ENCODE results near the gene ANXA11.
"Not testable (repeated sequence)": the region's sequence is repeated elsewhere in the genome, so short reads cannot be mapped to it uniquely, and the experiment has no call there.

Gene ANXA11

DNA sequence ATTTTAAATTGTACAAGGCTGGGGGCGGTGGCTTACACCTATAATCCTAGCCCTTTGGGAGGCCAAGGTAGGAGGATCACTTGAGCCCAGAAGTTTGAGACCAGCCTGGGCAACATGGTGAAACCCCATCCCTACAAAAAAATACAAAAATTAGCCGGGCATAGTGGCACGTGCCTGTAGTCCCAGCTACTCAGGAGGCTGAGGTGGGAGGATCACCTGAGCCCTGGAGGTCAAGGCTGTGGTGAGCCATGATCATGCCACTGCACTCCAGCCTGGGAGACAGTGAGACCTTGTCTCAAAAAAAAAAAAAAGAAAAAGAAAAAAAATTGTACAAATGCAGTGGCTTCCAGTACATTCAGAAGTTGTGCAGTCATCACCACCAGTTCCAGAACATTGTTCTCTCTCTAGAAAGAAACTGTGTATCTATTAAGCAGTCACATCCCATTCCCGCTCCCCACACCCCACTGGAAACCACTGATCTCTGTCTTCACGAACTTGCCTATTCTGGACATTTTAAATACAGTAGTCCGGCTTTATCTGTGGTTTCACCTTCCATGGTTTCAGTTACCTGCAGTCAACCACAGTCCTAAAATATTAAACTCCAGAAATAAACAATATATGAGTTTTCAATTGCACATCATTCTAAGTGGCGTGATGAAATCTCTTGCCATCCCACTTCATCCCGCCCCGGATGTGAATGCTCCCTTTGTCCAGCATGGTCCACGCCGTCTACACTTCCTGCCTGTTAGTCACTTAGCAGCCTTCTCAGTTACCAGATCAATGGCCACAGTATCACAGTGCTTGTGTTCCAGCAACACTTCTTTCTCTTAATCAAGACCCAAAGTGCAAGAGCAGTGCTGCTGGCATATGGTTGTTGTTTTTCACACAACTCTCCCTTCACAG lies 59.7 kb downstream of the ANXA11 start:
- not testable (repeated sequence) for DNase-seq (ENCODE audit: low spot score)

GRCh38 chr10:80144696-80145131 lies 60.6 kb downstream of the ANXA11 start:
- DNase-seq (ENCODE audit: low spot score), result no peak

GRCh38 chr10:80144067-80144695 lies 61.2 kb downstream of the ANXA11 start:
- no peak for DNase-seq (ENCODE audit: low spot score)

- DNase-seq (ENCODE audit: low spot score), result no peak
These were observed 63.5 kb downstream of the ANXA11 start for GRCh38 chr10:80141696-80142460.

- DNase-seq (ENCODE audit: low spot score), result no peak
These were observed 65.1 kb downstream of the ANXA11 start for GRCh38 chr10:80140251-80140650.

DNA sequence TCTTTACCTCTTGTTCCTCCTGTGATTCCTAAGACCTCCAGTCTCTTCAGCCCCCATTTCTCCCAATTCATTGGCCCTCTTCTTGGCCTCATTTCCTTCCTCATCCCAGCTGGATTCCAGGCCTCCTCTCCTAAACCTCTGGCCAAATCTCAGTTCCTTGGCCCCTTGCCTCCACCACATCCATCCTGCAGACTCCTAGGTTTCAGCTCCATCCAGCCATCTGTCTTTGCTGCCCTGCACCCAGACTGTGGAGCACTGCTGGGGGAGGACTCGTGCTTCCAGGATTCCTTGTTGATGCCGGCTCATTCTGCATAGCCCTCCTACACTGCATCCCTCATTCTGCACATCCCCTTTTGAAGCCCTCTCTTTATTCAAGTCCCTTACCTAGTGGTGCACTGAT lies 66.1 kb downstream of the ANXA11 start:
- no peak for DNase-seq (ENCODE audit: low spot score)

DNA sequence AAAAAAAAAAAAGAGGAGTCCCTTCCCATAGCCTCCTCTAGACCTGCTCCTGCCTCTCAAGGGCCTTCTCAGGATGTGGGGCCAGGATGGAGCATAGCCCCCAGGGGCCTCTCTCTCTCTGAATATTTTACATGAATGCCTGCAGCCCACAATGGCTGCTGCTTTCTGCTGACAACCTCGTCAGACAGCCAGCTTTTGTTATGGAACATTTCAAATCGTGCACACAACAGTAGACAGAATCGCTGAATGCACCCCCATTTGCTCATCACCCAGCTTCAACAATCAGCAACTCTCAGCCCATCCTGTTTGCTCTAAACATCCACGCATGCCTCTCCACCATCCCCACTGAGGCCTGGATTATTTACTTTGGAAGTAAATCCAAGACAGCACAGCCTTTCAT lies 67.4 kb downstream of the ANXA11 start:
- no peak for DNase-seq (ENCODE audit: low spot score)

DNA sequence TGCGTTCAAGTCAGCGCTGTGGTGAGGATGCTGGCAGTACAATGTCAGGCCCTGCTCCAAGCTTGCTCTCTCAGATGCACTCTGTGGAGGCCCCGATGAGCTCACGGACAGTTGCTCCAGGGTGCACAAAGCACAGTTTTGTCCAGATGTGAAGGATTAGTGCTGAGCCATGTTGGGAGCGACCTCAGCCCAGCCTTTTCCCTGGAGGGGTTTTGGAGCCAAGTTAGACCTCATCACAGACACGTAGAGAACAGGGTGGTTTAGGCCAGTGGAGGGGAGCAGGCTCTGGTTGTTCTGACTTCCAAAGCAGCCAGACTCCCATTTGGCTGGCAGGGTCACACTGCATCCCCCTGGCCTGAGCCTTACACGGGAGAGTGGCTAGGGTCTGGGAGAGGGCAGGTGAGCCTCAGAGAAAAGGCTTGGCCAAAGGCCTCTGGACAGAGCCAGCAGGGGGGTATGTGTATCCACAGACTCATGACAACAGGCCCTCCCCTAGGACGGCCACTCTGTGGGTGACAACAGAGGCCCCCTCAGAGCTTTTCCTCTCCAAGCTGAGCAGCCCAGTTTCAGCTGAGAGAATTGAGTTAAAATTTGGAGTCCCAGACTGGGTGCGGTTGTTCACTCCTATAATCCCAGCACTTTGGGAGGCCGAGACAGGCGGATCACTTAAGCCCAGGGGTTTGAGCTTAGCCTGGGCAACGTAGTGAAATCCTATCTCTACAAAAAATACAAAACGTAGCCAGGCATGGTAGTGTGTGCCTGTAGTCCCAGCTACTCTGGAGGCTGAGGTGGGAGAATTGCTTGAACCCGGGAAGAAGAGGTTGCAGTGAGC lies 68.1 kb downstream of the ANXA11 start:
- no peak for DNase-seq (ENCODE audit: low spot score)

- DNase-seq (ENCODE audit: low spot score), result no peak
These were observed 69.2 kb downstream of the ANXA11 start for GRCh38 chr10:80136134-80136571.

- DNase-seq (ENCODE audit: low spot score), result not testable (repeated sequence)
These were observed 71.7 kb downstream of the ANXA11 start for GRCh38 chr10:80133687-80134086.

DNA sequence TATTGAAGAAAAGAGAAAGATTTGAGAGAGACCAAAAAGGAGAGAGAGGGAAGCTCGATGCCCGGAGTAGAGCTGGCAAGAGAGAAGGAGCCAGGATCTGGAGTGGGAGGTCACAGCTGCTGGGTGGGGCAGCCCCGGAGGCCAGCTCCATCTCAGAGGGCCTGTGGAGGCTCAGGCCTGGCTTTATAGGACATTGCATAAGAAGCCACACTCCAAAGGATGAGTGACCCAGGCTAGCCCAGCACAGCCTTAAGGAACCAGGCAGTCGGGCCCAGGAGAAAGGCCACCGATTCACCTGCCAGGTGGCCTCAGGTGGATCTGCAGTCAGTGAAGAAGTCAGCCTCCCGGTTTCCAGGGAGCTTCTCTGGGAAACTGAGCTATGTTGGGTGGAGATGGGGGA lies 72.1 kb downstream of the ANXA11 start:
- no peak for DNase-seq (ENCODE audit: low spot score)

- DNase-seq (ENCODE audit: low spot score), result no peak
These were observed 72.8 kb downstream of the ANXA11 start, which contains the start of gene PLAC9 for GRCh38 chr10:80132299-80133139. Gene PLAC9 (plus strand): TSS chr10:80132730. CDS start chr10:80132763, 33 bp downstream.

- DNase-seq (ENCODE audit: low spot score), result no peak
These were observed 73.8 kb downstream of the ANXA11 start for GRCh38 chr10:80131499-80131901.

DNA sequence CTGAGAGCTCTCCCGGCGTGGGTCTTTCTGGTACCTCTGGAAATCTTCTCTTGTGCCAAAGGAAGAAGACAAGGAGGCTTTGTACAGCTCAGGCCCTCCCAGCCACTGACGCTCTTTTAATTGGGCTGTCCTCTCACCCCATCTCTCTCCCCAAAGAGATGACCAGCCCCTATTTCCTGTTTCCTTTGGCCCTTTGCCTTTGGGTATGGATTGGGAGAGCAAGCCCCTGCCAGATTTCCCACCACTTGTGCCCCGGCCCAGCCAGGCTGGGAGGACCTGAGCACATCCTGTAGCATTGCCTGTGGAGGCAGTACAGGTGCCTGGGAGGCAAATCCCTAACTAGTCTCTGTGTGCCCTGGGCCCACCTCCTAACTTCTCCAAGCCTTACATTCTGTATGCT lies 78.5 kb downstream of the ANXA11 start:
- DNase-seq (ENCODE audit: low spot score), result no peak

DNA sequence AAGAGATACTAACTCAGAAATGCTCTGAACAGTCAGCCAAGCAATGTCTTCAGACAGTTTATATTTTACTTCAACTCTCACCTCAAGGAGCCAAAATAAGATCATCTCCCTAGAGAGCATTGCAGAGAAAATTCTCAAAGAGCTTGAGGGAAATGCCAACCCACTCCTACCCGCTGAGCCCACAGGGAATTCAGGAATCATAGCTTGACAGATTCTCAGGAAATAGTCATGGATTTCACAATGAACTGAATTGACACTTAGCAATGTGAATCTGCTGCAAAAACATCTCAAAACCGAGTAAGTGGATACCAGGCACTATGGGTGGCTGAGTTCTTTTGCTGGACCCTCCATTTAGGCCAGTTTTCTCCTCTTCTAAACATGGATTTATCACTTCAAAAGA lies 82.6 kb downstream of the ANXA11 start:
- DNase-seq (ENCODE audit: low spot score), result no peak

GRCh38 chr10:80122110-80122710 lies 83.1 kb downstream of the ANXA11 start:
- DNase-seq (ENCODE audit: low spot score), result no peak

GRCh38 chr10:80118669-80119068 lies 86.7 kb downstream of the ANXA11 start:
- no peak for DNase-seq (ENCODE audit: low spot score)

- no peak for DNase-seq (ENCODE audit: low spot score)
These were observed 94.4 kb downstream of the ANXA11 start for GRCh38 chr10:80110986-80111385.

GRCh38 chr10:80108576-80109239 lies 96.6 kb downstream of the ANXA11 start:
- no peak for DNase-seq (ENCODE audit: low spot score)

Measured in cerebellar cortex (tissue), 1 donor.